NB4 (cell line): ENCODE measurements around the gene IGSF8.

ENCODE experiments used
- CTCF ChIP-seq: IDR thresholded peaks from one replicate; pipeline ENCODE4 v1.5.1; 2012; ENCODE audit warnings: low read depth, low read length
- MAX ChIP-seq: IDR thresholded peaks from 2 replicates; pipeline ENCODE4 v1.6.1; 2011; ENCODE audit warnings: low read depth, low read length
- MYC ChIP-seq: IDR thresholded peaks from 2 replicates; pipeline ENCODE4 v1.6.1; 2011; ENCODE audit warnings: low read depth, low read length
- POLR2A ChIP-seq: IDR thresholded peaks from 2 replicates; pipeline ENCODE4 v1.6.1; 2011; ENCODE audit warnings: mild to moderate bottlenecking; ENCODE audit not compliant: insufficient read length; ENCODE audit errors: extremely low read depth

GRCh38 chr1:160096274-160097116, 1.9 kb downstream of the IGSF8 start:
- TF ChIP-seq CTCF (no peak), POLR2A (no peak), MYC (no peak), MAX (no peak)
